ENCODE measurements around the gene ZNRF2. TPM values are rescaled to one million over a fixed set of nuclear protein-coding genes. Genes with fewer than 3 reads are reported as not detected.

ZNRF2 gene
- total RNA-seq, 4 donors from 2014 or later: 60.8 to 83.0 (median 69.6) TPM

- no peaks in the 10 kb centered on the region for H3K36me3 ChIP-seq
- in situ Hi-C loops (cut with MboI; ENCODE audit: low pct_ligation_motif_present in 1 of 4, low pct_unique_long_range_greater_than_20kb in 1 of 4, low sequenced_read_pairs in 3 of 4): no loop called here
- H3K4me3 ChIP-seq: no peak overlapping the region
- H3K27me3 ChIP-seq: no peaks in the 10 kb centered on the region
- no peaks in the 10 kb centered on the region for H3K4me1 ChIP-seq
- no peak for DNase-seq
- no peak overlapping the region for H3K27ac ChIP-seq
- H3K9me3 ChIP-seq: no peaks in the 10 kb centered on the region
- intact Hi-C loops (cut with DNase I; ENCODE audit: low total_unique reads): no loop called here
- TF ChIP-seq POLR2A (IDR thresholded peaks at IDR 0.05) (no peak), EP300 (IDR thresholded peaks at IDR 0.05; ENCODE audit: low read depth) (no peak), POLR2AphosphoS5 (IDR thresholded peaks at IDR 0.05) (no peak), CTCF (IDR thresholded peaks at IDR 0.05) (no peak)
- WGBS, 2 donors (ENCODE audit: low coverage in 1 of 2): 77 to 81% methylated on average over 2 to 3 of the region's 3 CpGs
Measured at GRCh38 chr7:30389791-30390190, 105.4 kb downstream of the ZNRF2 start.

- in situ Hi-C loops (cut with MboI; ENCODE audit: low pct_ligation_motif_present in 1 of 4, low pct_unique_long_range_greater_than_20kb in 1 of 4, low sequenced_read_pairs in 3 of 4): no loop called here
- Histone ChIP-seq H3K27me3 (no peaks in the 10 kb centered on the region), H3K36me3 (no peaks in the 10 kb centered on the region), H3K4me3 (no peak overlapping the region), H3K4me1 (no peaks in the 10 kb centered on the region), H3K27ac (no peak overlapping the region), H3K9me3 (no peaks in the 10 kb centered on the region)
- no peak for DNase-seq
- intact Hi-C loops (cut with DNase I; ENCODE audit: low total_unique reads): no loop called here
- WGBS, 2 donors (ENCODE audit: low coverage in 1 of 2): 94 to 95% methylated on average over 7 to 8 of the region's 8 CpGs
- TF ChIP-seq POLR2AphosphoS5 (IDR thresholded peaks at IDR 0.05) (no peak), CTCF (IDR thresholded peaks at IDR 0.05) (no peak), POLR2A (IDR thresholded peaks at IDR 0.05) (no peak), EP300 (IDR thresholded peaks at IDR 0.05; ENCODE audit: low read depth) (no peak)
Measured at GRCh38 chr7:30390736-30391636, 106.6 kb downstream of the ZNRF2 start.

- no peak overlapping the region for H3K4me3 ChIP-seq
Measured at GRCh38 chr7:30391806-30392205, 107.4 kb downstream of the ZNRF2 start.

GRCh38 chr7:30395676-30396075, 111.3 kb downstream of the ZNRF2 start:
- DNase-seq: no peak
- no peaks in the 10 kb centered on the region for H3K4me1 ChIP-seq
- 96 to 100% methylated on average over 1 to 4 of the region's 4 CpGs for WGBS, 2 donors (ENCODE audit: low coverage in 1 of 2)
- in situ Hi-C loops (cut with MboI; ENCODE audit: low pct_ligation_motif_present in 1 of 4, low pct_unique_long_range_greater_than_20kb in 1 of 4, low sequenced_read_pairs in 3 of 4) (no loop called here), intact Hi-C loops (cut with DNase I; ENCODE audit: low total_unique reads) (no loop called here)
- H3K36me3 ChIP-seq: no peaks in the 10 kb centered on the region
- H3K27ac ChIP-seq: no peak overlapping the region
- no peaks in the 10 kb centered on the region for H3K9me3 ChIP-seq
- no peak for TF ChIP-seq EP300 (IDR thresholded peaks at IDR 0.05; ENCODE audit: low read depth)
- no peak overlapping the region for H3K4me3 ChIP-seq
- no peaks in the 10 kb centered on the region for H3K27me3 ChIP-seq

More at GRCh38 chr7:30391806-30392205, 107.4 kb downstream of the ZNRF2 start:
- 91 to 97% methylated on average over 6 of the region's 6 CpGs for WGBS, 2 donors (ENCODE audit: low coverage in 1 of 2)
- no peak for TF ChIP-seq EP300 (IDR thresholded peaks at IDR 0.05; ENCODE audit: low read depth)
- no peak for TF ChIP-seq POLR2AphosphoS5 (IDR thresholded peaks at IDR 0.05)
- no peak for TF ChIP-seq CTCF (IDR thresholded peaks at IDR 0.05)
- TF ChIP-seq POLR2A (IDR thresholded peaks at IDR 0.05): no peak
- intact Hi-C loops (cut with DNase I; ENCODE audit: low total_unique reads): no loop called here
- in situ Hi-C loops (cut with MboI; ENCODE audit: low pct_ligation_motif_present in 1 of 4, low pct_unique_long_range_greater_than_20kb in 1 of 4, low sequenced_read_pairs in 3 of 4): no loop called here
- Histone ChIP-seq H3K36me3 (no peaks in the 10 kb centered on the region), H3K27ac (no peak overlapping the region), H3K9me3 (no peaks in the 10 kb centered on the region), H3K27me3 (no peaks in the 10 kb centered on the region), H3K4me1 (no peaks in the 10 kb centered on the region)
- no peak for DNase-seq

Data from transverse colon (tissue), 4 donors.